ENCODE results near the gene FAM83C.

- TF ChIP-seq FOXJ3 (CRISPR knock-in tag; IDR thresholded peaks at IDR 0.05), result no peak
- TF ChIP-seq CTCF (IDR thresholded peaks at IDR 0.05), result no peak
- no peak for TF ChIP-seq YY1 (IDR thresholded peaks at IDR 0.05; ENCODE audit: low read depth)
- TF ChIP-seq RFX5 (IDR thresholded peaks at IDR 0.05; ENCODE audit: low read length), result no peak
- TF ChIP-seq SIN3A (IDR thresholded peaks at IDR 0.05; ENCODE audit: borderline replicate concordance, low read depth, low read length), result no peak
- no peak; the same call in 1 of the 2 replicates for TF ChIP-seq JUND (IDR thresholded peaks at IDR 0.05)
- TF ChIP-seq RCOR1 (IDR thresholded peaks at IDR 0.05; ENCODE audit: low read length), result no peak
- no peak for TF ChIP-seq MAX (IDR thresholded peaks at IDR 0.05; ENCODE audit: low read depth)
- TF ChIP-seq POLR2AphosphoS5 (IDR thresholded peaks at IDR 0.05; ENCODE audit: low read depth, low read length), result no peak
- TF ChIP-seq IRF3 (IDR thresholded peaks at IDR 0.05; ENCODE audit: low read depth, low read length), result no peak
- TF ChIP-seq TAF1 (IDR thresholded peaks at IDR 0.05; ENCODE audit: borderline replicate concordance, low read depth, low read length), result no peak
- TF ChIP-seq RAD21 (IDR thresholded peaks at IDR 0.05; ENCODE audit: low read length), result no peak
Measured at GRCh38 chr20:35302421-35303335, 10.5 kb upstream of the FAM83C start.

Measured in SK-N-SH (cell line).